Right atrium auricular region (tissue), 2 donors: ENCODE measurements around the gene RBBP5. TPM values are rescaled to one million over a fixed set of nuclear protein-coding genes. Genes with fewer than 3 reads are reported as not detected.

Experiments
- DNase-seq: peaks from one replicate; pipeline ENCODE4 v3.0.0-alpha.2; 2019; ENCODE audit warnings: low spot score
- H3K27ac ChIP-seq, 2 donors: fragments of 200-600 bp; sonication (generic); 1 replicate in 1 of 2; 2 replicates in 1 of 2; pipeline ENCODE4 v1.5.1; 2016 to 2019
- H3K27me3 ChIP-seq, 2 donors: fragments of 200-600 bp; sonication (generic); one replicate each; pipeline versions ENCODE4 v1.5.1 to v1.6.0; 2017 to 2019
- H3K36me3 ChIP-seq: fragments of 200-600 bp; sonication (generic); one replicate; pipeline ENCODE4 v1.5.1; 2016
- H3K4me1 ChIP-seq, 2 donors: fragments of 200-600 bp; sonication (generic); one replicate each; pipeline versions ENCODE4 v1.5.1 to v1.6.0; 2017 to 2019
- H3K4me3 ChIP-seq, 2 donors: fragments of 200-600 bp; sonication (generic); 1 replicate in 1 of 2; 2 replicates in 1 of 2; pipeline ENCODE4 v1.5.1; 2017 to 2019; ENCODE audit warnings: mild to moderate bottlenecking in 1 of 2, moderate library complexity in 1 of 2
- H3K9me3 ChIP-seq, 2 donors: fragments of 200-600 bp; sonication (generic); one replicate each; pipeline ENCODE4 v1.5.1; 2019
- CTCF ChIP-seq, 2 donors: fragments of 200-600 bp; sonication (generic); IDR thresholded peaks; one replicate each; pipeline ENCODE4 v1.5.1; 2019; ENCODE audit warnings: antibody characterized with exemption in 2 of 2
- total RNA-seq, 2 donors: library from RNA; depleted of rRNA; stranded (reverse); fragments of >200 nt; gene quantifications; one replicate each; pipeline ENCODE4 v1.1.0, GENCODE V29; 2016

The RBBP5 gene
- total RNA-seq, 2 donors from 2014 or later: 10.3 to 12.4 TPM

DNA sequence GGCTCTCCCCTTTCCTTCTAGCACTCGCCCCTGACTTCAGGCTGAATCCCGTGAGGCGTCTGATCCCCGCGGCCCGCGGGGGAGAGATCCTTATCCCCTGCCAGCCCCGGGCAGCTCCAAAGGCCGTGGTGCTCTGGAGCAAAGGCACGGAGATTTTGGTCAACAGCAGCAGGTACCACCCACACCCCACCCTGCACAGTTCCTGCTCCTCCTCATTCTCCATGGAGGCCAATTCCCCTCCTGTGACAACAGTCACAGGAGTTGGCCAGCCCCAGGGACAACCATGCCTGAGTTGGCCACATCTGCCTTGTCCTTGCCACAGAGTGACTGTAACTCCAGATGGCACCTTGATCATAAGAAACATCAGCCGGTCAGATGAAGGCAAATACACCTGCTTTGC lies 57.5 kb downstream of the RBBP5 start:
- Histone ChIP-seq H3K27me3 (no peaks in the 10 kb centered on the region), H3K4me1 (peaks cover 0 to 14% of the 10 kb centered on the region in 2 donors), H3K36me3 (no peaks in the 10 kb centered on the region), H3K9me3 (no peaks in the 10 kb centered on the region), H3K27ac (no peak overlapping the region), H3K4me3 (no peak overlapping the region)
- DNase-seq: no peak
- no peak for TF ChIP-seq CTCF (IDR thresholded peaks at IDR 0.05)

- TF ChIP-seq CTCF (IDR thresholded peaks at IDR 0.05): no peak
- Histone ChIP-seq H3K4me3 (no peak overlapping the region), H3K36me3 (no peaks in the 10 kb centered on the region), H3K9me3 (no peaks in the 10 kb centered on the region), H3K27ac (no peak overlapping the region), H3K4me1 (peaks cover 0 to 8% of the 10 kb centered on the region in 2 donors), H3K27me3 (no peaks in the 10 kb centered on the region)
- no peak for DNase-seq
Measured at GRCh38 chr1:205062895-205063294, 58.9 kb downstream of the RBBP5 start.

GRCh38 chr1:205062319-205062718 lies 59.5 kb downstream of the RBBP5 start:
- no peaks in the 10 kb centered on the region for H3K36me3 ChIP-seq
- no peaks in the 10 kb centered on the region for H3K27me3 ChIP-seq
- no peak for TF ChIP-seq CTCF (IDR thresholded peaks at IDR 0.05)
- H3K4me3 ChIP-seq: no peak overlapping the region
- DNase-seq: no peak
- no peaks in the 10 kb centered on the region for H3K9me3 ChIP-seq
- H3K4me1 ChIP-seq: peaks cover 0 to 8% of the 10 kb centered on the region in 2 donors
- H3K27ac ChIP-seq: no peak overlapping the region

GRCh38 chr1:205061665-205062069 lies 60.1 kb downstream of the RBBP5 start:
- no peaks in the 10 kb centered on the region for H3K27me3 ChIP-seq
- peak; percentile 67 to 89 for TF ChIP-seq CTCF (IDR thresholded peaks at IDR 0.05)
- H3K9me3 ChIP-seq: no peaks in the 10 kb centered on the region
- no peak overlapping the region for H3K27ac ChIP-seq
- H3K4me1 ChIP-seq: peaks cover 0 to 8% of the 10 kb centered on the region in 2 donors
- H3K36me3 ChIP-seq: no peaks in the 10 kb centered on the region
- peak; percentile 71 for DNase-seq
- no peak overlapping the region for H3K4me3 ChIP-seq

DNA sequence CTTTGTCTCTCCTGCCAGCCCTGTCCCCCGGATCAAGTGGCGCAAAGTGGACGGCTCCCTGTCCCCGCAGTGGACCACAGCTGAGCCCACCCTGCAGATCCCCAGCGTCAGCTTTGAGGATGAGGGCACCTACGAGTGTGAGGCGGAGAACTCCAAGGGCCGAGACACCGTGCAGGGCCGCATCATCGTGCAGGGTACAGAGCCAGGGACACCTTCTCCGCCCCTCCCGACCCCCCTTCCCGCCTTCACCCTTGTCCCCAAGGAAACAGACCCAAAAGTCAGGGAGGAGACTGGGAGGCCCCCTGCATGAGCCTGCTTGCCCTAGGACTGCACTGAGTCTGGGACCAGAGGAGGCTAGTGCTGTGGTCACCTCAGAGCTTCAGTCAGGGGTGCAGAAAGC lies 60.6 kb downstream of the RBBP5 start:
- Histone ChIP-seq H3K27ac (no peak overlapping the region), H3K9me3 (no peaks in the 10 kb centered on the region), H3K36me3 (no peaks in the 10 kb centered on the region), H3K4me1 (peaks cover 0 to 8% of the 10 kb centered on the region in 2 donors), H3K27me3 (no peaks in the 10 kb centered on the region), H3K4me3 (no peak overlapping the region)
- no peak for TF ChIP-seq CTCF (IDR thresholded peaks at IDR 0.05)
- no peak for DNase-seq

- Histone ChIP-seq H3K4me1 (peaks cover 0 to 8% of the 10 kb centered on the region in 2 donors), H3K36me3 (no peaks in the 10 kb centered on the region), H3K27me3 (no peaks in the 10 kb centered on the region), H3K27ac (no peak overlapping the region), H3K9me3 (no peaks in the 10 kb centered on the region), H3K4me3 (no peak overlapping the region)
- no peak for TF ChIP-seq CTCF (IDR thresholded peaks at IDR 0.05)
- DNase-seq: no peak
Measured at GRCh38 chr1:205060746-205061145, 61.0 kb downstream of the RBBP5 start.
